ENCODE results near the gene ARPC5.

Gene ARPC5

DNA sequence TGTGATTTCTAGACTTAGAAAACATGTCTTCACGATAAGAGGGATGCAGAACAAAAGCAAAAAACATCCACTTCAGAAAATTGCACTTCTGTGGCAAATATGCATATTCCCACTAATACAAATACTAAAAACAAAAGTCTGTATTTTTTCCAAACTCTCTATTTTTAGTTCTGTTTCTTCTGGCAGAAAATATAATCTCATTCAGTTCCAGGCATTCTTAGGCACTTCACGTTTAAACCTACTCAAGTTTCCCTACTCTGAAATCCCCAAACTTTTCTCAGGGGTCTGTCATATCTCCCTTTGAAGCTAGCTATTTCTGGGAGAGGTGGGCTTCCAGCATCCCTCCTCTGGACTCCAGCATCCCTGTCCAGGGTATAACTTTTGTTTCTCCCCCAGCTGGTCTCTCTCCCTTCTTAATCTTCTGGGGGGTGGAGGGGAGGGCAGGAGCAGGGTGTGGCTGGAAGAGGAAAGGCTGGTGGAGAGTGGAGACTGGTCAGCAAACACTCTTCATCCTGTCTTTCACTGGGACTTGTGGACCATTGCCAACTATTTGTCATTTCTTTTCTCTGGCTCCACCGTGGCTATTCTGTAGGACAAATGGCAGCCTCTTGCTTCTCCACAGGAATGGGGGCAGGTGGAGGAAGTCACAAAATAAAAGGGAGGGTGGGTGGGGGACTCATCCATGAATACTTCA lies 25.7 kb downstream of the ARPC5 start:
- DNase-seq (ENCODE audit: low spot score) = peak; percentile 42

GRCh38 chr1:183609313-183609712 lies 26.3 kb downstream of the ARPC5 start:
- no peak for DNase-seq (ENCODE audit: low spot score)

GRCh38 chr1:183607322-183607980 lies 28.1 kb downstream of the ARPC5 start:
- no peak for DNase-seq (ENCODE audit: low spot score)

DNA sequence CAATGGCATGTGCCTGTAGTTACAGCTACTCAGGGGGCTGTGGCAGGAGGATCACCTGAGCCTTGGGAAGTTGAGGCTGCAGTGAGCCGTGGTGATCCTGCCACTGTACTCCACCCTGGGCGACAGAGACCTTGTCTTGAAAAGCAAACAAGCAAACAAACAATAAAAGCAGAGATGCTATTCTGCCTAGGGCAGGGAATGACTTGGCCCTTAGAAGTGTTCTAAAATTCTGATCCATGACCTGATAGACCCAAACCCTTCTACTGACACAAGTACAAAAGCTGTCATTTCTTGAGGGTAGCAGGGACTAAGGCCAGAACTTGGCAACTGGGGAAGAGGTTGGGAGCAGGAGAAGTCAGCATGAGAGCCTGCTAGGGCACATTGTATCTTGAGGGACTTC lies 29.7 kb downstream of the ARPC5 start:
- no peak for DNase-seq (ENCODE audit: low spot score)

- no peak for DNase-seq (ENCODE audit: low spot score)
Measured at GRCh38 chr1:183604815-183605214, 30.8 kb downstream of the ARPC5 start.

- peak; percentile 49 for DNase-seq (ENCODE audit: low spot score)
Measured at GRCh38 chr1:183604038-183604808, 31.4 kb downstream of the ARPC5 start.

DNA sequence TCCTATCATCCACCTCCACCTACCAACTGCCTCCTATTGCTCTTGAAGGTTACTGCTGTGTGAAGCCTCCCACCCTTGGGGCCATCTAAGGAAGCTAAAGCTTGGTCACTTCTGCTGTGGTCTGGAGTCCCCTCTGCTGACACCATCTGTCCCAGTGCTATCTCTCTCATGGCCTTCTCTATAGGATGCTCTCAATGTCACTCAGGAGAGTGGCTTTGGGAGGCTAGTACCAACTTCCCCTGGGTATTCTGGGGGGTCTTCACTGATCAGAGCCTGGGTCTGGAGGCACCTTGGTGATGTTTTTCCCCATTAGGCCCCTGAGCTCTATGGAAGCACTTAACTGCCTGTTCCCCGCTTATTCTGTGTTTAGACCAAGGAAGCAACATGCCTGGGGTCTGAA lies 33.1 kb downstream of the ARPC5 start:
- no peak for DNase-seq (ENCODE audit: low spot score)

DNA sequence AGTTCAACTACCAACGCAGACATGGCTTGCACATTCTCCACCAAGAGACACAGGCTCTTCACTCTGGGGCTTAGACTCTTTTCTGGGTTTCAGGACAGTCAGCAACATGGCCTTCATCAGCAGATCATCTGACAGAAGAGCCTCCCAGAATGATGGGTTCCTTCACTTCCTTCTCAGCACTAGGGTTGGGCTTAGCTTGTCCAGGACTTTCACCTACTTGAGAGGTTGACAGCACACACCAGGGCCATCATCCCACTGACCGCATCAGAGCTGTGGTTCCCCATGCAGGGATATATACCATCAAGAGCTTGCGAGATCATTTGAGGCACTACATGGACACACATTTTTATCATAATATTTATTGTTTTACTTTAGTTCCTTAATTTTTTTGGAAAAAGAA lies 34.9 kb downstream of the ARPC5 start:
- DNase-seq (ENCODE audit: low spot score) = no peak

DNA sequence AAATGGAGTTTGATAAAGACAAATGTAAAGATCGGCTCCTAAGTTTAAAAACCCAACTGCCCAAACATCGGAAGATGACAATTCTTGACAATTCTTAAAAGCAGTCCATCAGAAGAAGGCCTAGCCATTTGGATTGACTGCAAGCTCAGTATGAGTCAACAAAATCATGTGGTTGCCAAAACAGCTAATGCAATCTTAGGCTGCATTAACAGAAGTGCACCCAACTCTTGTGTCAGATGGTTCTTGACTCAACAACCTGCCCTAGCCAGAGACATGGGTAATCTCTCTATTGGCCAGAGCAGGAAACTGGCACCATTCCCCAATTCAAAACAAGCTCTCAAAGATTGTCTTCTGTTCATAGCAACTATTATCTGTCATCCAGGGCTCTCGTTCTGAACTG lies 35.4 kb downstream of the ARPC5 start:
- DNase-seq (ENCODE audit: low spot score) = peak; percentile 32

GRCh38 chr1:183598386-183598785 lies 37.2 kb downstream of the ARPC5 start:
- no peak for DNase-seq (ENCODE audit: low spot score)

- no peak for DNase-seq (ENCODE audit: low spot score)
Measured at GRCh38 chr1:183597656-183598347, 37.8 kb downstream of the ARPC5 start.

DNA sequence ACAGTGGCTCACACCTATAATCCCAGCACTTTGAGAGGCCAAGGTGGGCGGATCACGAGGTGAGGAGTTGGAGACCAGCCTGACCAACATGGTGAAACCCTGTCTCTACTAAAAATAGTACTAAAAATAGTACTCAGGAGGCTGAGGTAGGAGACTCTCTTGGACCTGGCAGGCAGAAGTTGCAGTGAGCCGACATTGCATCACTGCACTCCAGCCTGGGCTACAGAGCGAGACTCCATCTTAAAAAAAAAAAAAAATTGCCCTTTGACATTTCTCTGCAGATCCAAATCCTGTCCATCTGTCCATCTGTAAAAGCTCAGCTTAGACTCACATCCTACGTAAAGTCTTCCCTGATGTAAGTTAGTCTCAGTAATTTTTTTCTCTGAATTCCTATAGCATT lies 39.1 kb downstream of the ARPC5 start:
- no peak for DNase-seq (ENCODE audit: low spot score)

GRCh38 chr1:183595537-183595936 lies 40.0 kb downstream of the ARPC5 start:
- DNase-seq (ENCODE audit: low spot score) = no peak

GRCh38 chr1:183593356-183593755 lies 42.2 kb downstream of the ARPC5 start:
- no peak for DNase-seq (ENCODE audit: low spot score)

DNA sequence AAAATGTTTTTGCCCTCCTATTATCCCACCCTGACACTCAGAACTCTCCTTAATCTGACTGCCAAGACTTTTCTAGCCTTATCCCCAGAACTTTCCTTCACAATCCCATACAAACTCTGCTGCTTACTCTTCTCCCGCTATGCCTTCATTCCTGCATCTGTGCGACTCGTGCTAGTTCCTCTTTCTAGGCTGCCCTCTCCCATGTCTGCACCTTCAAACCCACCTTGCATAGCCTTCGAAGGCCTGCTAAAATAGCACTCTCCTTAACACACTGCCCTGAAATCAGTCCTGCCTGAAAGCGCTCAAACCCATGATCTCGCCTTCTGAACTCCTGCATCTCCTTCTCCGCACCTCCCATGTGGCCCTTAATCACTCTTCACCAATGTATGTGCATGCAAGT lies 42.9 kb downstream of the ARPC5 start:
- no peak for DNase-seq (ENCODE audit: low spot score)

GRCh38 chr1:183590244-183591191 lies 45.1 kb downstream of the ARPC5 start, which contains the start of gene NCF2:
Gene NCF2 (minus strand): TSS chr1:183590459. CDS start chr1:183590329, 130 bp downstream.
- no peak for DNase-seq (ENCODE audit: low spot score)

DNA sequence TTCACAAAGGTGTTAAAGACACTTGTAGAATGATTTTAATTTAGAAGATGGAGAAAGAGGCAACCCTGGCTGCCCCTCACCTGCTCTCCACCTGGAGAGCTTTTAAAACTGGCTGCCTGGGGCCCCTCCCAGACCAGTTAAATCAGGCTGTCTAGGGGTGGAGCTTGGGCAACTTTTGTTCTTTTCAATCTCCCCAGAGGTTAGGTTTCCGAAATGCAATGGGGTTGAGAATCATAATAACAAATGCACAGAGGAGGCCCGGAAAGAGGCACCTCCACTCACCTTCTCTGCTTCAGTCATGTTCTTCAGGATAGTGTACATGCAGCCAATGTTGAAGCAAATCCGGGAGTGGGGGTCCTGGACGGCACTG lies 45.7 kb downstream of the ARPC5 start:
- DNase-seq (ENCODE audit: low spot score) = no peak

GRCh38 chr1:183589384-183589783 lies 46.2 kb downstream of the ARPC5 start:
- DNase-seq (ENCODE audit: low spot score) = no peak

DNA sequence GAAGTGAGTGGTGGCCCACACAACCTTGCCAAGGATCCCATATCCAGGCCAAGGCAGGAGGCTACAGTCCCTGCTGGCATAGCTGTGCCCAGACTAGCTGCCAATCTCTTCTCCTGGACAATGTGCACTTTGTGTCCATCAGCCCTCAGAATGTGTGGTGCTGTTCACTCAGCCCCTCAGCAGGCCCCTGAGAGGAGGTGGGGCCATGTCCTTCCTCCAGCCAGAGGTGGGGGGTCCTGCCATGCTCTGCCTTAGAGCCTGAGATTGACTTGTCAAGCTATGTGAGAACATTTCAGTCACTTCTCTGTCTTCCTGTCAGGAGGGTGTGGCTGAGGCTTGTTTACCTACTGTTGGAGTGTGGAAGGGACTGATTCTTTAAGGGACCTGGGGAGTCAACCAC lies 46.8 kb downstream of the ARPC5 start:
- DNase-seq (ENCODE audit: low spot score) = no peak

GRCh38 chr1:183586926-183587325 lies 48.7 kb downstream of the ARPC5 start:
- no peak for DNase-seq (ENCODE audit: low spot score)

DNA sequence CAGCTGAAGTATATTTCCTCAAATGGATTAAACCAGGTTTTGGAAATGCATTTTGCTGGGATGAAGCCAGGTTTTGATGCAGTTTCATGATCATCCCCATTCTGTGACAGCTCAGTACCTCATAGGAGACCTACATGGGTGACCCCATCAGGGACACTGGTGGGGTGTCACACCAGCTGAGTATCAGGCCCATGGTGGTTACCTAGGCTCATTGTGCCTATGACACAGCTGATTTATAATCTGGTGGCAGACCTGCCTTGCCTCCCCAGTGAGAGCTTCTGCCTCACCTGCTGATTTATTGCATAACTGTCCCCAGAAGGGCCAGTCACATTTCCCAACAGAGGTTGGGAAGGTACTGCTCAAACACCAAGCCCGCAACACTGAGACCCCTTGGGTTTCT lies 49.1 kb downstream of the ARPC5 start:
- DNase-seq (ENCODE audit: low spot score) = no peak

All from hepatic stellate cell (primary cell).